HL-60 (cell line): ENCODE measurements around the gene HLA-DRB1.
"Not testable (repeated sequence)": the region's sequence is repeated elsewhere in the genome, so short reads cannot be mapped to it uniquely, and the experiment has no call there.

ENCODE experiments used
- DNase-seq, 2 experiments: peaks; one replicate each; pipeline ENCODE4 v3.0.0-alpha.2; 2010 to 2020; ENCODE audit warnings: low read depth in 1 of 2, low spot score in 1 of 2
- H3K27ac ChIP-seq: fragments of 250-450 bp; sonication (Bioruptor Pico); replicated peaks from 2 replicates; pipeline ENCODE4 v1.5.1; 2020; ENCODE audit warnings: mild to moderate bottlenecking, moderate library complexity
- H3K27me3 ChIP-seq: fragments of 250-450 bp; sonication (Bioruptor Pico); 2 replicates; pipeline ENCODE4 v1.5.1; 2021; ENCODE audit warnings: mild to moderate bottlenecking, moderate library complexity; ENCODE audit not compliant: insufficient read depth, poor library complexity, severe bottlenecking
- H3K4me3 ChIP-seq: replicated peaks from 2 replicates; pipeline ENCODE4 v1.5.1; 2011; ENCODE audit warnings: mild to moderate bottlenecking, control low read depth, low read length; ENCODE audit not compliant: insufficient read depth
- CTCF ChIP-seq: IDR thresholded peaks from one replicate; pipeline ENCODE4 v1.5.1; 2011; ENCODE audit warnings: low read length, control low read depth, inconsistent platforms; ENCODE audit not compliant: insufficient read depth
- GABPA ChIP-seq: IDR thresholded peaks from 2 replicates; pipeline ENCODE4 v1.6.1; 2012; ENCODE audit warnings: low read depth
- POLR2AphosphoS5 ChIP-seq: IDR thresholded peaks from 2 replicates; pipeline ENCODE4 v1.6.1; 2012; ENCODE audit warnings: low read depth
- REST ChIP-seq: IDR thresholded peaks from 2 replicates; pipeline ENCODE4 v1.6.1; 2012; ENCODE audit warnings: low read depth; ENCODE audit not compliant: insufficient replicate concordance
- SPI1 ChIP-seq: IDR thresholded peaks from 2 replicates; pipeline ENCODE4 v1.6.1; 2012; ENCODE audit warnings: low read depth, mild to moderate bottlenecking, borderline replicate concordance

The HLA-DRB1 gene

GRCh38 chr6:32580593-32580992, 9.1 kb downstream of the HLA-DRB1 start:
- no peak overlapping the region for H3K4me3 ChIP-seq
- no peak for DNase-seq
- TF ChIP-seq REST (no peak), CTCF (no peak), POLR2AphosphoS5 (no peak), SPI1 (no peak), GABPA (no peak)
- H3K27ac ChIP-seq, result no peak overlapping the region
- H3K27me3 ChIP-seq, result no peaks in the 10 kb centered on the region

- TF ChIP-seq GABPA, result no peak
- no peak for TF ChIP-seq REST
- TF ChIP-seq POLR2AphosphoS5, result no peak
- TF ChIP-seq SPI1, result no peak
- TF ChIP-seq CTCF, result no peak
Measured at GRCh38 chr6:32578962-32579361, 10.7 kb downstream of the HLA-DRB1 start.

GRCh38 chr6:32577493-32577892, 12.2 kb downstream of the HLA-DRB1 start:
- not testable (repeated sequence) for H3K27me3 ChIP-seq, DNase-seq, H3K27ac ChIP-seq, H3K4me3 ChIP-seq

More at GRCh38 chr6:32578962-32579361, 10.7 kb downstream of the HLA-DRB1 start:
- H3K27me3 ChIP-seq, result no peaks in the 10 kb centered on the region
- no peak overlapping the region for H3K27ac ChIP-seq
- DNase-seq, result no peak
- H3K4me3 ChIP-seq, result no peak overlapping the region

- no peak for TF ChIP-seq CTCF
- TF ChIP-seq REST, result no peak
- no peak for DNase-seq
- Histone ChIP-seq H3K4me3 (no peak overlapping the region), H3K27ac (no peak overlapping the region), H3K27me3 (no peaks in the 10 kb centered on the region)
Measured at GRCh38 chr6:32576250-32576649, 13.4 kb downstream of the HLA-DRB1 start.
